HG03378 (cell line): ENCODE data around the gene CRIP3.

Experiments used
- ATAC-seq: cut with Tn5 transposase; IDR thresholded peaks from one replicate; pipeline ENCODE4 v1.9.1; 2021; ENCODE audit warnings: mild to moderate bottlenecking, moderate library complexity; ENCODE audit not compliant: unreplicated experiment

CRIP3 gene

GRCh38 chr6:43290905-43291355 lies 17.7 kb downstream of the CRIP3 start:
- no peak for ATAC-seq

GRCh38 chr6:43290339-43290904 lies 18.2 kb downstream of the CRIP3 start:
- ATAC-seq: no peak

- ATAC-seq: no peak
Observed at GRCh38 chr6:43287717-43288679, 20.6 kb downstream of the CRIP3 start.

- ATAC-seq: no peak
Observed at GRCh38 chr6:43286980-43287716, 21.5 kb downstream of the CRIP3 start.

- no peak for ATAC-seq
Observed at GRCh38 chr6:43286456-43286979, 22.1 kb downstream of the CRIP3 start.

GRCh38 chr6:43285832-43286231 lies 22.8 kb downstream of the CRIP3 start:
- ATAC-seq: no peak

- ATAC-seq: no peak
Observed at GRCh38 chr6:43284991-43285781, 23.4 kb downstream of the CRIP3 start.

- no peak for ATAC-seq
Observed at GRCh38 chr6:43283905-43284304, 24.7 kb downstream of the CRIP3 start.

GRCh38 chr6:43283514-43283901 lies 25.1 kb downstream of the CRIP3 start:
- ATAC-seq: no peak

GRCh38 chr6:43282636-43283513 lies 25.8 kb downstream of the CRIP3 start:
- no peak for ATAC-seq

GRCh38 chr6:43282060-43282459 lies 26.6 kb downstream of the CRIP3 start:
- no peak for ATAC-seq

GRCh38 chr6:43280234-43280633 lies 28.4 kb downstream of the CRIP3 start:
- no peak for ATAC-seq

- ATAC-seq: no peak
Observed at GRCh38 chr6:43278524-43279078, 30.0 kb downstream of the CRIP3 start.

- ATAC-seq: no peak
Observed at GRCh38 chr6:43277643-43278523, 30.7 kb downstream of the CRIP3 start.

GRCh38 chr6:43277306-43277642 lies 31.4 kb downstream of the CRIP3 start:
- ATAC-seq: no peak

- ATAC-seq: no peak
Observed at GRCh38 chr6:43276577-43277305, 31.9 kb downstream of the CRIP3 start.

GRCh38 chr6:43275801-43276576 lies 32.6 kb downstream of the CRIP3 start:
- ATAC-seq: no peak
